A549 (cell line): ENCODE measurements around the gene CDC42SE1.

ENCODE experiments used
- FOSL2 ChIP-seq, 2 experiments: fragments of 450-650 bp in 1 of 2; fragments of >200 bp in 1 of 2; sonication (Bioruptor Twin) in 1 of 2; formaldehyde crosslinking; IDR thresholded peaks; 2 replicates each; pipeline versions ENCODE4 v1.5.0 to v1.6.1; 2016 to 2020; ENCODE audit warnings: mild to moderate bottlenecking in 1 of 2, moderate library complexity in 1 of 2
- NPAS2 ChIP-seq: fragments of 250-450 bp; sonication (Bioruptor Pico); IDR thresholded peaks from 2 replicates; pipeline ENCODE4 v1.8.0; 2022; ENCODE audit warnings: mild to moderate bottlenecking, moderate library complexity, borderline replicate concordance
- POLR2AphosphoS2 ChIP-seq: conservative IDR thresholded peaks from 2 replicates; pipeline ENCODE4 v1.6.1; 2012; ENCODE audit warnings: low read length, improper control_type of control experiment, inconsistent platforms
- SMC3 ChIP-seq: fragments of >200 bp; sonication (Bioruptor Twin); formaldehyde crosslinking; IDR thresholded peaks from 3 replicates; pipeline ENCODE4 v1.6.1; 2018; ENCODE audit warnings: inconsistent platforms
- TF ChIP-seq, protein P1 (sequence below): IDR thresholded peaks from 2 replicates; pipeline ENCODE4 v1.6.1; 2012
- TF ChIP-seq, protein P2 (sequence below): fragments of >200 bp; sonication (Bioruptor Twin); formaldehyde crosslinking; IDR thresholded peaks from 3 replicates; pipeline ENCODE4 v1.5.1; 2016

DNA sequence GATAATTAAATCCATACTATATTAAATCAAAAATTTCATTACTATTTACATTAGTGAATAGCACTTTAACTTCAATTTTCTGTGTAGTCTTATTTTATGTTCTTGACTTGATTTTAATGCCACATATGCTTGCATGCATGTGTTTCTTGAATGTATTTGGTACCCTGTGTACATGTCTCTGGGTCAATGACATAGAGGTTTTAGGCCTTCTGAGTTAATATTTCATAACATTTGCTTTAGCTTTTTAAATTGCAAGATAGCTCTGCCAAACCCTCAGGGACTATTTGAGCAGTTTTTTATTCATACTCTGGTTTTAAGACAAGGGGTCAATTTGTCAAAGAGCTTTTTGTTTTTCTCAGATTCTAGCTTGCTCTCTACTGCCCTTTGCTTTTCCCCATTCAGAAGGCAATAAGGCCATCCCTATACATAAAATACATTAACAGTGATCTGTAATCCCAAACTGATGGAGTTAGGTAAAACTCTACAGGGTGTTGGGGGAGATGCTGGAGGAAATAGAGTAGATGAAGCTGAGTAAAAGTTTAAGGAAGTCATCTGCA lies 5.7 kb upstream of the CDC42SE1 start:
- TF ChIP-seq FOSL2 (IDR thresholded peaks at IDR 0.05), result no peak
- TF ChIP-seq FOSL2 (CRISPR knock-in tag; IDR thresholded peaks at IDR 0.05), result no peak
- TF ChIP-seq, protein P1, sequence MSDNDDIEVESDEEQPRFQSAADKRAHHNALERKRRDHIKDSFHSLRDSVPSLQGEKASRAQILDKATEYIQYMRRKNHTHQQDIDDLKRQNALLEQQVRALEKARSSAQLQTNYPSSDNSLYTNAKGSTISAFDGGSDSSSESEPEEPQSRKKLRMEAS, result no peak
- no peak for TF ChIP-seq NPAS2 (CRISPR knock-in tag)
- TF ChIP-seq POLR2AphosphoS2, result no peak
- TF ChIP-seq SMC3, result no peak
- TF ChIP-seq, protein P2, sequence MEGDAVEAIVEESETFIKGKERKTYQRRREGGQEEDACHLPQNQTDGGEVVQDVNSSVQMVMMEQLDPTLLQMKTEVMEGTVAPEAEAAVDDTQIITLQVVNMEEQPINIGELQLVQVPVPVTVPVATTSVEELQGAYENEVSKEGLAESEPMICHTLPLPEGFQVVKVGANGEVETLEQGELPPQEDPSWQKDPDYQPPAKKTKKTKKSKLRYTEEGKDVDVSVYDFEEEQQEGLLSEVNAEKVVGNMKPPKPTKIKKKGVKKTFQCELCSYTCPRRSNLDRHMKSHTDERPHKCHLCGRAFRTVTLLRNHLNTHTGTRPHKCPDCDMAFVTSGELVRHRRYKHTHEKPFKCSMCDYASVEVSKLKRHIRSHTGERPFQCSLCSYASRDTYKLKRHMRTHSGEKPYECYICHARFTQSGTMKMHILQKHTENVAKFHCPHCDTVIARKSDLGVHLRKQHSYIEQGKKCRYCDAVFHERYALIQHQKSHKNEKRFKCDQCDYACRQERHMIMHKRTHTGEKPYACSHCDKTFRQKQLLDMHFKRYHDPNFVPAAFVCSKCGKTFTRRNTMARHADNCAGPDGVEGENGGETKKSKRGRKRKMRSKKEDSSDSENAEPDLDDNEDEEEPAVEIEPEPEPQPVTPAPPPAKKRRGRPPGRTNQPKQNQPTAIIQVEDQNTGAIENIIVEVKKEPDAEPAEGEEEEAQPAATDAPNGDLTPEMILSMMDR, result no peak
